Adrenal gland (tissue), 5 donors: ENCODE results near the gene TBL1XR1.

Experiments used
- CTCF ChIP-seq, 6 experiments: fragments of 450-650 bp in 4 of 6; fragments of 200-600 bp in 2 of 6; sonication (generic) in 1 of 6; IDR thresholded peaks; 1 replicate in 5 of 6; 2 replicates in 1 of 6; pipeline versions ENCODE4 v1.5.1 to v1.8.0; 2016 to 2021; ENCODE audit warnings: antibody characterized with exemption in 6 of 6, mild to moderate bottlenecking in 2 of 6, moderate library complexity in 1 of 6
- POLR2A ChIP-seq, 2 donors: fragments of 450-650 bp; IDR thresholded peaks; one replicate each; pipeline ENCODE4 v1.6.1; 2017; ENCODE audit warnings: antibody characterized with exemption in 2 of 2, mild to moderate bottlenecking in 2 of 2, moderate library complexity in 1 of 2
- donor health status: DM: no; HTN: no; CAD: no.

- TF ChIP-seq CTCF (IDR thresholded peaks at IDR 0.05) (no peak), POLR2A (IDR thresholded peaks at IDR 0.05) (no peak)
Measured at GRCh38 chr3:177213801-177214535, 16.7 kb upstream of the TBL1XR1 start.
